ENCODE results near the gene ACSM2B.
"Not testable (repeated sequence)": the region's sequence is repeated elsewhere in the genome, so short reads cannot be mapped to it uniquely, and the experiment has no call there.

Gene ACSM2B
- 0 to 0.39 (median 0.07) reads per million in 3 experiments for total RNA-seq

- DNase-seq: not testable (repeated sequence)
These were observed at the start of gene ACSM2B for GRCh38 chr16:20576145-20576544. ACSM2B (minus strand) TSS chr16:20576367; CDS start chr16:20564845, 11,522 bp downstream.

- no peak for DNase-seq
These were observed 49.0 kb upstream of the ACSM2B start for GRCh38 chr16:20624882-20625807.

GRCh38 chr16:20624205-20624604 is 48.0 kb upstream of the ACSM2B start:
- no peak for DNase-seq

- no peak for DNase-seq
These were observed 46.3 kb upstream of the ACSM2B start for GRCh38 chr16:20622498-20622870.

GRCh38 chr16:20621406-20621805 is 45.2 kb upstream of the ACSM2B start:
- no peak for DNase-seq

GRCh38 chr16:20620770-20621169 is 44.6 kb upstream of the ACSM2B start:
- DNase-seq: no peak

- no peak for DNase-seq
These were observed 43.8 kb upstream of the ACSM2B start for GRCh38 chr16:20620003-20620402.

- DNase-seq: no peak
These were observed 41.1 kb upstream of the ACSM2B start for GRCh38 chr16:20617271-20617670.

GRCh38 chr16:20614186-20615141 is 38.3 kb upstream of the ACSM2B start:
- no peak for DNase-seq

GRCh38 chr16:20613481-20614185 is 37.5 kb upstream of the ACSM2B start:
- DNase-seq: no peak

- no peak for DNase-seq
These were observed 36.6 kb upstream of the ACSM2B start for GRCh38 chr16:20612551-20613480.

GRCh38 chr16:20611975-20612481 is 35.9 kb upstream of the ACSM2B start:
- no peak for DNase-seq

- no peak for DNase-seq
These were observed 35.3 kb upstream of the ACSM2B start for GRCh38 chr16:20611350-20611902.

- DNase-seq: no peak
These were observed 34.8 kb upstream of the ACSM2B start for GRCh38 chr16:20610892-20611349.

GRCh38 chr16:20610211-20610891 is 34.2 kb upstream of the ACSM2B start:
- no peak for DNase-seq

- not testable (repeated sequence) for DNase-seq
These were observed 26.0 kb upstream of the ACSM2B start for GRCh38 chr16:20602205-20602604.

GRCh38 chr16:20599475-20599874 is 23.3 kb upstream of the ACSM2B start:
- not testable (repeated sequence) for DNase-seq

GRCh38 chr16:20598832-20599469 is 22.8 kb upstream of the ACSM2B start:
- DNase-seq: no peak

- DNase-seq: not testable (repeated sequence)
These were observed 19.5 kb upstream of the ACSM2B start for GRCh38 chr16:20595694-20596093.

GRCh38 chr16:20595068-20595467 is 18.9 kb upstream of the ACSM2B start:
- DNase-seq: not testable (repeated sequence)
